NCI-H128 (cell line): ENCODE measurements around the gene DUSP15.
"Not testable (repeated sequence)": the region's sequence is repeated elsewhere in the genome, so short reads cannot be mapped to it uniquely, and the experiment has no call there.

Source experiments
- DNase-seq: peaks from one replicate; lab custom pipeline; 2025; ENCODE audit not compliant: unreplicated experiment; lab: John Stamatoyannopoulos, UW

Gene DUSP15

GRCh38 chr20:31840906-31841816 lies 29.2 kb downstream of the DUSP15 start:
- no peak for DNase-seq

GRCh38 chr20:31839782-31840487 lies 30.4 kb downstream of the DUSP15 start:
- no peak for DNase-seq

DNA sequence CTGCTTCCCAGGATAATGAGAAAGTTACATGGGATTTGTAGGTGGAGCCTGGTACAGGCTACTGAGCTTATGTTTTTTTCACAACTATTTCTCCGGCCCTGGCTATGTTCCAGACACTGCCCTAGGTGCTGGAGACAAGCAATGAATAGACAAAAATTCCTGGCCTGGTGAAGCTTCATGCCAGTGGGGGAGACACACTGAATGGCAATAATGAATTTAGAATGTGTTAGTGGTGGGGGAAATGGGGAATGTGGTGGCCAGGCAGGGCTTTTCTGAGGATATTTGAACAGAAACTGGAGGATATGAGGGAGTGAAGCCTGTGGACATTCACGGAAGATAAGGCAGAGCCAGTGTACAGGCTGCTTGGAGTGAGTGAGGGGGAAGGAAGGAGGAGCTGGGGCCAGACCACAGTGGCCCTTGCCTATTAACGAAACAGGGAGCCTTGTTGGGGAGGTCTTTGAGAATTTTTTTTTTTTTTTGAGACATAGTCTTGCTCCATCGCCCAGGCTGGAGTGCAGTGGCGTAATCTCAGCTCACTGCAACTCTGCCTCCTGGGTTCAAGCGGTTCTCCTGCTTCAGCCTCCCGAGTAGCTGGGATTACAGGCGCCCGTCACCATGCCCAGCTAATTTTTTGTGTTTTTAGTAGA lies 31.6 kb downstream of the DUSP15 start:
- no peak for DNase-seq

GRCh38 chr20:31837896-31838397 lies 32.4 kb downstream of the DUSP15 start:
- DNase-seq: no peak

DNA sequence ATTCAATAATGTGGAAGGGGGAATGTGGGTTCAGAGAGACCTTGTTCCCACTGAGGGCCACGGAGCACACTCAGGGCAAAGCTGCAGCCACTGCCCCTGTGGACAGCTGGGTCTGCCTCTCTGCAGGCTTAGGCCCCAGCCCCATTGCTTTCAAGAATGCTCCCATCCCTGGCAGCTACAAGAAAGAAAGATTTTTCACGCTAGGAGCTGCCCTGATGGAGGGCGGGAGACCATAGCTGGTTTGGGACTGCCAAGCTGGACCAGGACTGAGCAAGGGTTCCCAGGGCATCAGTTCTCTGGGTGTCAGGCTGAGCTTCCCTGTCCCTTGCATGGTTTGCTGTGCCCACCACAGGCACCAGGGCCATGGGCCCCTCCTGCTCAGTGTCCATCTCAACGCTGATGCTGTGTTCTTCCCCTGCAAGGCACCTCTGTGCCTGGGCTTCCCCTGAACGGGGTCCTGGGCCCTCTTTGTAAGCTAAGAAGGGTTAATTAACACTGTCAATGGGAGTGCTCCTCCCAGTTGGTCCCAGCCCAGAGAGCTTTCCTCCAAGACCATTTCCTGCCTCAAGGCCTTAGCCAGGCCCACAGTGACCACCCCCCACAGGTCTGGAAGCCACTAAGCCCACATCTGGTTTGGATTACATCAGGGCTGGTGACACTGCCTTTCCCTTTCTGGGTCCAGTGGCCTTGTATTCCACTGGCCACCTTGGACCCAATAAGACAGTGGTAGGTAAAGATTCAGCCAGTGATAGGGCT lies 33.3 kb downstream of the DUSP15 start:
- no peak for DNase-seq

DNA sequence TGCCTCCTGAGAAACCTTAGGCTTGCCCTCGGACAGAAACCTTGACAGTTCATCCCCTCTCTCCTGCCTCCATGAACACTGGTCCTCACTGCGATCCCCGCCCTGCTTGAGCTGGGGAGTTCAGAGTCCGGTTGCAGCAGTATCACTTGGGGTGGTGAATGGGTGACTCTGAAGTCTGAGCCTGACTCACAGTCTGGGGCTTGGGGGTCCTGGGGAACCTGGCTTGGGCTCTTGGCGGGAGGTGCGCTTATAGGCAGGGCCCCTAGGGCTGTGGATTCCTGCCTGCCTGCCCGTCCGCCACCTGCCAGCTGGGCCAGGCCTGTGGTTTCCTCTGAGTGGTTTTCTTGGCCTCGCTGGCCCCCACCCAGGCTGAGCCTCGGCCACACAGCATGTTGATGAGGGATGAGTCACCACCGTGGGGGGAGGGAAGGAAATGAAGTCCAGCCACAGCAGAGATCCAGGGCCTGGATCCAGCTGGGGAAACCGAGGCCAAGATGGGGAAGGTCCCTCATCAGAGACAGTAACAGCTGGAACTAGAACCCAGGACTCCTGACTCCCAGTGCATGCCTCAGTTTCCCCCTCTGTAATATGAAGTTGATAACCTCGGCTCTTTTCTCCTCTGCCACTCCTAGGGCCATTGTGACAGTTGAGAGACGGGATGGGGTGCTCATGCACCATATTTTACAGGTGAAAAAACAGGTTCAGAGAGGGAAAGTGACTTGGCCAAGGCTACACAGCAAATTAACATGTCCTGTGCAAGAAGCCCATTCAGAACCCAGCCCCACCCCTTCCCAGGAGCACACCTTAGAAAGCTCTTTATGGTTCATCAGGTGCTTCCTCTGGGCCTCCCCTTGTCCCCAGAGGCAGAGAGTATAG lies 34.1 kb downstream of the DUSP15 start:
- DNase-seq: no peak

DNA sequence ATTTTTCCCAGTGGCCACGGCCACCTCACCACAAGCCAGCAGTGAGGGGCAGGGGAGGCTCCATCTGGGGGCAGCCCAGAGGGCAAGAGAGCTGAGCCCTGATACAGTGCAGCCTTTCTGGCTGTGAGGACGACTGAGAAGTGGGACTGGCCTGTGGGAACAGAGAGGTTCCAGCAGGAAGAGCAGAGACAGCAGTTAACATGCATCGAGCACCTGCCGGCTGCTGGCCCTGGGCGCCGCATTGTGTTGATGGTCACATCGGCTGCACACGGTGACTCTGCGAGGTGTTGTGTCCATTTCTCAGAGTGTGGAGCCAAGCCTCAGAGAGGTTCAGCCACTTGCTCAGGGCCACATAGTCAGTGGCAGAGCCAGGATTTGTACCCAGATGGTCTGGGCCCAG lies 34.8 kb downstream of the DUSP15 start:
- DNase-seq: no peak

- DNase-seq: no peak
These were observed 36.3 kb downstream of the DUSP15 start for GRCh38 chr20:31833931-31834521.

DNA sequence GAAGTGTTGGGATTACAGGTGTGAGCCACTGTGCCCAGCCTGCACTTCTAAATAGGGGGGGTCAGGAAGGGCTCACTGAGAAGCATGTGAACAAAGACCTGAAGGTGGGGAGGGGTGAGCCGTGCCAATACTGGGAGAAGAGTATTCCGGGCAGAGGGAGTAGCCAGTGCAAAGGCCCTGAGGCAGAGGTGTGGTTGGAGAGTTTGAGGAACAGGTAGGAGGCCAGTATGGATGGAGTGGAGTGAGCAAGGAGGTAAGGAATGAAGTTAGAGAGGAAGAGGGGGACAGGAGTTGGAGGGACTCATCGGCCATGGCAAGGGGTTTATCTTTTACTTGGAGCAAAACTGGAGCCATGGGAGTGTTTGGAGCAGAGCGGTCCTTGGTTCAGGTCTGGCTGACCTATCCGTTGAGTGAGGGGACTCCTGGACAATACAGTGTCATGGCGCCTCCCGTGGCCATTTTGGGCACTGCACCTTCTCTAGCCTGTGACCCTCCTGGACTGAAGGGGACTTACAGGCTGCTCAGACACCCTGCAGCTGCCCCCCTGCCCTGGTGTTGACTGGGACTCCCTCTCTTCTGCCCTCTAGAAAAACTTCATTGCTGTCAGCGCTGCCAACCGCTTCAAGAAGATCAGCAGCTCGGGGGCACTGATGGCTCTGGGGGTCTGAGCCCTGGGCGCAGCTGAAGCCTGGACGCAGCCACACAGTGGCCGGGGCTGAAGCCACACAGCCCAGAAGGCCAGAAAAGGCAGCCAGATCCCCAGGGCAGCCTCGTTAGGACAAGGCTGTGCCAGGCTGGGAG lies 37.0 kb downstream of the DUSP15 start:
- DNase-seq: no peak

DNA sequence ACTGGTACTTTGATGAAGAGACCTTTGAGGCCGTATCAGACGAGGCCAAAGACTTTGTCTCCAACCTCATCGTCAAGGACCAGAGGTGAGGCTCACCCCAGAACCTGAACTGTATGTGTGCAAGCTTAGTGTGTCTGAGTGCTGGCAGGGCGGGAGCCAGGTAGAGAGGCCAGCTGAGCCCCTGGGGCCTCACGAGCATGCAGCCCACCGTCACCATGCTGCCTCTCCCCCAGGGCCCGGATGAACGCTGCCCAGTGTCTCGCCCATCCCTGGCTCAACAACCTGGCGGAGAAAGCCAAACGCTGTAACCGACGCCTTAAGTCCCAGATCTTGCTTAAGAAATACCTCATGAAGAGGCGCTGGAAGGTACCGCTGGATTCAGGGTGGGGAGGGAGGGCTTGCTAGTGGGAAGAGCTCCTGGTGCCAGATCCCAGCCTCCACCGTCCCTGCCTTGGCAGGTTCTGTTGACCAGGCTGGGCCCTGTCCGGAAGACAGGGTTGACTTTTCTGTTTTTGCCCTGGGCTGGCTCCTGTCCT lies 38.5 kb downstream of the DUSP15 start:
- no peak for DNase-seq

DNA sequence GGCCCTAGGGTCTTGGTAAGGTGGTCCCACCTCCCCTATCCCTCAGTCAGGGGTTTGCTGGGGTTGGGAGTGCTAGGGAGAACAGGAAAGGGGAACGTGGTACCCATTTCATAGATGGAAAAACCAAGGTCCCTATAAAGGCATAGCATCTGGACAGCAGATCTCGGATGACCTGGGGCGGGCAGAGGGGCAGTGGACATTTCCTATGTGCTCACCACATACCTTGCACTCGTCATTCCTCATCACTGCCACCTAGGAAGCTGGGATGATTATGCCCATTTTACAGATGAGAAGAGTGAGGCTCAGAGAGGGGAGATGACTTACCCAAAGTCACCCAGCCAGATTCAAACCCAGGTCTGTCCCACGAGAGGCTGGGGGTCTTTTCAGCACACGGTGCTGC lies 39.1 kb downstream of the DUSP15 start:
- no peak for DNase-seq

GRCh38 chr20:31830406-31830981 lies 39.8 kb downstream of the DUSP15 start:
- no peak for DNase-seq

- DNase-seq: no peak
These were observed 40.6 kb downstream of the DUSP15 start for GRCh38 chr20:31829731-31830130.

- not testable (repeated sequence) for DNase-seq
These were observed 42.3 kb downstream of the DUSP15 start for GRCh38 chr20:31828016-31828415.

GRCh38 chr20:31827059-31827458 lies 43.3 kb downstream of the DUSP15 start:
- DNase-seq: no peak

DNA sequence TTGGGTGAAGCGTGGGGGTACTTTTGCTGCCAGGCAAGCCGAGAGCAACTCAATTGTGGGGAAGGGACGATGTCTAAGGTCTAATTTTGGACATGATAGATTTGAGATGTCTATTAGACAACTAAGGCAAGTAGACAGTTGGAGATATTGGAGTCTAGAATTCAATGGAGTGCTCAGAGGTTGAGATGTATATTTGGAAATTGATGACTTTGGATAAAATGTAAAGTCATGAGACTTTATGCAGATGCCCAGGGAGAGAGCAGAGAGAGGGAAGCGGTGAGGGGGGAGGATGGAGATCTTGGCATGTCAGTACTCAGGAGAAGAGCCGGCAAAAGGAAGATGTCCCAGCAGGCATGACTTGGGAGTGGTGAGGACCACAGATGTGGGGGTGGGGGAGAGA lies 44.3 kb downstream of the DUSP15 start:
- DNase-seq: no peak

DNA sequence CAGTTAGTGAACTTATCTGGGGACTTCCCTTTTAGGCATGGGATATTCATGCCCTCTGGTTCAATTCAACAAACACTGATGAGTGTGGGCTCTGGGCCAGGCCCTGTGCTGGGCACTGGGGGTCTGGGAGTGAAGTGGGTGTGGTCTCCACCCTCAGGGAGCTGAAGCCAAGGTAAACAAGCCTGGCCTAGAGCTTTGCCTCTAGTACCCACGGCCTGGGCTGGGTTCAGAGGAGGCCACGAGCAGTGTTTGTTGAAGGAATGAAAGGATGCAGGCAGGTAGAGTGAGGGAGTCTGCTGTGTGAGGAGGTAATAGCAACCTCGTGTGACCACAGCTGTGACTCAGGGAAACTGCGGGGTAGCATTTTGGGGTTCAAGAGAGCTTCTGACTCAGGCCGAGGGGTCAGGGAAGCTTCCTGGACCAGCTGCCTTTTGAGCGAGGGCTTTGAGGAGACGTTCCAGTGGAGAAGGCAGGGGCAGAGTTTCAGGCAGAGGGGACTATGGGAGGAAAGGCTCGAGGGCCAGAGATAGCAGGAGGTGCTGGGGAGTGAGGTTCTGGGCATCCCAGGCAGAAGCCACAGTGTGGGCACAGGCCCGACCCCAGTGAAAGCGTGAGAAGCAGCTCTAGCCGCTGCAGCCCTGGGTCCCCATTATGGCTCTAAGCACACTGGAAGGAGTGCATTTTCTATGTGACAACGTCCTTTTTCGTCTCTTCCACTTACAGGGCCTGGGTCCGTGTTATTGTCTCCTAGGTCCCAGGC lies 45.6 kb downstream of the DUSP15 start:
- DNase-seq: no peak
